ENCODE measurements around the gene POU6F2. TPM values are rescaled to one million over a fixed set of nuclear protein-coding genes. Genes with fewer than 3 reads are reported as not detected.

The POU6F2 gene
- total and polyA plus RNA-seq, 9 of the 15 experiments (the other 6 are each of a cell fraction or from before 2014, with no cell fraction given), result 0.29 to 1.5 (median 0.96) TPM

GRCh38 chr7:39294022-39294421 lies 316.3 kb downstream of the POU6F2 start:
- Histone ChIP-seq H3K9me1 (ENCODE audit: control insufficient read depth, insufficient read depth, low read length) (no peaks in the 10 kb centered on the region), H3K4me2 (ENCODE audit: insufficient read depth, low read length) (no peak overlapping the region), H4K20me1 (replicated peaks; ENCODE audit: control insufficient read depth, insufficient read depth, low read length) (no peaks in the 10 kb centered on the region), H3K9me3 (replicated peaks; ENCODE audit: control insufficient read depth, insufficient read depth, low read depth, low read length) (no peaks in the 10 kb centered on the region), H3K9ac (ENCODE audit: insufficient read depth in 1 of 2, low read depth in 2 of 2, low read length in 2 of 2) (no peak overlapping the region), H2AFZ (ENCODE audit: low read depth, low read length) (no peak overlapping the region), H3K79me2 (ENCODE audit: control insufficient read depth, insufficient read depth, low read length) (no peaks in the 10 kb centered on the region), H3K27ac (ENCODE audit: extremely low read depth, low read depth, low read length) (no peak overlapping the region), H3K4me3 (no peak overlapping the region), H3K27me3 (ENCODE audit: control insufficient read depth in 2 of 2, insufficient read depth in 2 of 2, low read length in 2 of 2) (peaks cover 17 to 18% of the 10 kb centered on the region in 2 experiments; a peak in 3 of 5 replicates), H3K36me3 (ENCODE audit: control insufficient read depth, insufficient read depth, low read length) (no peaks in the 10 kb centered on the region), H3K4me1 (replicated peaks in 1 of 2; ENCODE audit: control insufficient read depth in 2 of 2, insufficient read depth in 2 of 2, low read length in 2 of 2) (no peaks in the 10 kb centered on the region)
- in situ Hi-C loops (cut with MboI) (no loop called here), intact Hi-C loops (cut with micrococcal nuclease) (no loop called here)
- no peak for ATAC-seq
- TF ChIP-seq KLF6 (CRISPR knock-in tag; IDR thresholded peaks at IDR 0.05; ENCODE audit: borderline replicate concordance), result no peak
- no peak for TF ChIP-seq AFF4 (CRISPR knock-in tag; IDR thresholded peaks at IDR 0.05)
- no peak for TF ChIP-seq ZFP1 (CRISPR knock-in tag; IDR thresholded peaks at IDR 0.05)
- TF ChIP-seq TFAP4 (CRISPR knock-in tag; IDR thresholded peaks at IDR 0.05; ENCODE audit: borderline replicate concordance), result no peak
- TF ChIP-seq RUNX1 (IDR thresholded peaks at IDR 0.05; ENCODE audit: low read depth), result no peak
- TF ChIP-seq POLR2AphosphoS2 (IDR thresholded peaks at IDR 0.05; ENCODE audit: low read length), result no peak
- DNase-seq (ENCODE audit: extremely low read depth in 1 of 4, low spot score in 3 of 4), result no peak
- ChIA-PET POLR2A (interaction anchor here (0.6 kb wide), 1 partner anchor 242 kb away, joined by 3 read pairs; no protein-coding TSS in a partner anchor), CTCF (ENCODE audit: low intra/inter-chr PET ratio) (no interaction called here)
- WGBS (ENCODE audit: insufficient coverage, low coverage, missing lambda C conversion rate), result 35% methylated on average over 4 of the region's 4 CpGs
- BruUV-seq (replicated peaks), result no TSS peak
- no peak for FAIRE-seq
